ENCODE measurements around the gene NCMAP.
A peak's percentile ranks its signal among the peaks of the same experiment; 100 is the strongest.

The NCMAP gene

DNA sequence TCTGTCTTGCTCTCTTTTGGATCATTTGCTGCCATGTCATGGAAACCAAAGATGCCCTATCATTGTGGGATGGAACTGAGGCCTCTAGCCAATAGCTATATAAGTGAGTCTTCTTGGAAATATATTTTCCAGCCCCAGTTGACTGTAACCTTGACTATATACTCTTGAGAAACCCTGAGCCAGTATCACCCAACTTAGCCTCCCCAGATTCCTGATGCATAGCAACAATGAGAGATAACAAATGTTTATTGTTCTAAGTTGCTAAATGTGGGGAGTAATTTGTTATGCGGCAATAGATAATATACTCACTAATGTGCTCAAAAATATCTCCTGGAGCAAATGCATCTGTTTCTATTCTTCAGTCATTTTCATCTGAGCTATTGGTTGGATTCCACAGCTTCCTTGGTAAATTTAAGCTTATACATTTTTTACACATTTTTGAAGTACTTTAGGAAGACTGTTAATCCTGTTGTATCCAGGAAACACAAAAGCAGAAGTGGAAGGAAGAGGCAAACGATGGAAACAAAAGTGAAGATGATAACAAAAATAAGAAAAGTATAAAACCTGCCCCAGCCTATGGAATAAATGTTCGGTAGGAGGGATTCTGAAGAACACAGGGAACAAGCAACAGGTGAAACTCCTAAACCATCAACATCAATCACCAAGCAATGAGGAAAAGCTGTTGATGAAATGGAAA is 80.9 kb downstream of the NCMAP start:
- no peak for DNase-seq

DNA sequence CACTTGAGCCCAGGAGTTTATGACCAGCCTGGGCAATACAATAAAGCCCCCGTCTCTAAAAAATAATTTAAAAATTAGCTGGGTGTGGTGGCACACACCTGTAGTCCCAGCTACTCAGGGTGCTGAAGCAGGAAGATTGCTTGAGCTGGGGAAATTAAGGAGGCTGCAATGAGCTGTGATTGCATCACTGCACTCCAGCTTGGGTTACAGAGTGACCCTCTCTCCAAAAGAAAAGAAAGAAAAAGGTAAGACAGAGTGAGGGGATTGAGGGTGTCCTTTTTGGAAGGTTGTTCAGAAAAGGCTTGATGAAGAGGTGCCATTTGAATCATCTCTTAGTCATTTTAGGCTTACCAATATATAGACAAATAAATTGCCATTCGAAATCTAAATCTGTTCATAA is 83.2 kb downstream of the NCMAP start:
- no peak for DNase-seq

DNA sequence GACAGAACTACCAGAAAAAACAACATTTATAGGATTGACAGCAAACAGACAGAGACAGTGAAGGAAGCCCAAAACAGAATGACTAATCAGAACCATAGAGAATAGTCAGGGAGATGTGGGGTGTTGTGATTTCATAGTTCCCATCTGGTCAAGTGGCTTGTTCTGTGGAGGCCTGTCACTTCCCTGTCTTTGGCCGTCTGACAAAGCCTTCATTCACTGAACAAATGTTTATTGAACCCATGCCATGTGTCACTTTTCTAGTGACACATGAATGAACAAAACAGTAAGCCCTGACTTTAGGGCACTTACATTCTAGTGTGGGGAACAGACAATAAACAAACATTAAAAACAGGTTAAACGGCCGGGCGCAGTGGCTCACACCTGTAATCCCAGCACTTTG is 84.0 kb downstream of the NCMAP start:
- no peak for DNase-seq

DNA sequence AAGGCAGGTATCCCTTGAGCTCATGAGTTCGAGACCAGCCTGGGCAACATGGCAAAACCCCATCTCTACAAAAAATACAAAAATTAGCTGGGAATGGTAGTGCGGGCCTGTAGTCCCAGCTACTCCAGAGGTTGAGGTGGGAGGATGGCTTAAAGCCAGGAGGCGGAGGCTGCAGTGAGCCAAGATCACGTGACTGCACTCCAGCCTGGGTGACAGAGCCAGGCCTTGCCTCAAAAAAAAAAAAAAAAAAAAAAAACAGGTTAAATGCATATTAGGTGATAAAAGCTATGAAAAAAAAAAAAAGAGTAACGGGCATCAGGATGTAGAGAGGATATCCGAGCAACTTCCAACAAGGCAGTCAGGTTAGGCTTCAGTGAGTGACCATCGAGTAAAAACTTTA is 84.4 kb downstream of the NCMAP start:
- DNase-seq, result no peak

DNA sequence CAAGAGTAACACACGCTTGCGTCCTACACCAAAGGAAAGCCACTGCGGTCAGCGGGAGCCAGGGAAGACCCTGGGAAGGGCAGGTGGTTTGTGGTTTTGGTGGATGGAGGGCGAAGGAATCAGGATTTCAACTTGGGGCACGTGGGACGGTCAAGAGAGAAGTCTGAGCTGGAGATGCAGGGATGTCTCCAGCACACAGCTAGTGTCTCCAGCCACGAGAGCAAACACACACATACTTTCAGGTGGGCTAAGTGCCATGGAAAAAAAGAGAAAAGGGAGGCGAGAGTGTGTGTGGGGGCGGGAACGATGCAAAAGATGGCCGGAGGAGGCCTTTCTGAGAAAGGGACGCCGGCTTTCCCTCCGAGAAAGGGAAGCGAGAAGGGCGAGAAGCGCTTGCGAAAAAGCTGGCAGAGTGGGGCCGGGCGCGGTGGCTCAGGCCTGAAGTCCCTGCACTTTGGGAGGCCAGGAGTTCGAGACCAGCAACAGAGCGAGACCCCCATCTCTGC is 85.8 kb downstream of the NCMAP start:
- DNase-seq, result peak in 3 of 6 experiments; percentile 13 to 57 (median 34)

DNA sequence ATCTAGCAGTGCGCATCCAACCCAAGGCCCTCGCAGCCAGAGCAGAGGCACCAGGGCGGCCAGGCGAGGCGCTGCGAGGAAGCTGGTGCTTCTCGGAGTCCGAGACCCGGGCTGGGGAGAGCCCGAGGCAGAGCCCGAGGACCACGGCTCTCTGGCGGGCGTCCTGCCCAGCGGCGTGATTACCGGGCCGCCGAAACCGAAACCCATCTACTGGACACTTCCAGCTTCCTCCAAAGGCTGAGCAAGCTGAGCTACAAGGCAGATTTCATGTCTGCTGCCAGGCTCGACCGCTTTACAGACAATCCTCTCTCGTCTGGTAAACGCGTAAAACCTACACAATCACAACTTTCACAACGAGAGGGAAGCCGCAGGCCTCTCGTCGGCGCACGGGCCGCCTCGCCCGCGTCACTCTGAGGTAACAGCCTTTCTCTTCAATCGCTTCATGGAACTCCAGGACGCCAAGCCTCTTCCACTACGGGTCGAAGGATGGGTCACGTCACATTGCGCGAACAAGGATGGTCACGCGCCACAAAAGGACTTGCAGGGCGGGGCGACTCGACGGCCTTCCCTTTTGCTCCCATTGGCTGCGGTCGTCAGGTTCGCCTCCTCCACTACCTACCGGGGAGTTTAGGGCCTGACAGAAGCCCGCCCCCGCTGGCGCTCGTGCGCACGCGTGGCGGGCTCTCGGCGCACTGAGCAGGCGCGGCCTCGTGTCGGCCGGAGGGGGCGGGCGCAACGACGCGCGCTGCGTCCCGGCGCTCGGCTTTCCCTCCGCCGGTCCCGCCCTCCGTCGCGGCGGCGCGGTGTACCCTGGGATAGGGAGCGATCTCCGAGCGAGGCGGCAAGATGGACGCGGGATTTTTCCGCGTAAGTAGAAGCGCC is 86.8 kb downstream of the NCMAP start, which contains the start of gene SRRM1:
Gene SRRM1 (plus strand): TSS at position 822 of the 882 bp plus-strand sequence. CDS start 25 bp downstream, at position 847.
- peak; percentile 95 to 100 (median 99) for DNase-seq

DNA sequence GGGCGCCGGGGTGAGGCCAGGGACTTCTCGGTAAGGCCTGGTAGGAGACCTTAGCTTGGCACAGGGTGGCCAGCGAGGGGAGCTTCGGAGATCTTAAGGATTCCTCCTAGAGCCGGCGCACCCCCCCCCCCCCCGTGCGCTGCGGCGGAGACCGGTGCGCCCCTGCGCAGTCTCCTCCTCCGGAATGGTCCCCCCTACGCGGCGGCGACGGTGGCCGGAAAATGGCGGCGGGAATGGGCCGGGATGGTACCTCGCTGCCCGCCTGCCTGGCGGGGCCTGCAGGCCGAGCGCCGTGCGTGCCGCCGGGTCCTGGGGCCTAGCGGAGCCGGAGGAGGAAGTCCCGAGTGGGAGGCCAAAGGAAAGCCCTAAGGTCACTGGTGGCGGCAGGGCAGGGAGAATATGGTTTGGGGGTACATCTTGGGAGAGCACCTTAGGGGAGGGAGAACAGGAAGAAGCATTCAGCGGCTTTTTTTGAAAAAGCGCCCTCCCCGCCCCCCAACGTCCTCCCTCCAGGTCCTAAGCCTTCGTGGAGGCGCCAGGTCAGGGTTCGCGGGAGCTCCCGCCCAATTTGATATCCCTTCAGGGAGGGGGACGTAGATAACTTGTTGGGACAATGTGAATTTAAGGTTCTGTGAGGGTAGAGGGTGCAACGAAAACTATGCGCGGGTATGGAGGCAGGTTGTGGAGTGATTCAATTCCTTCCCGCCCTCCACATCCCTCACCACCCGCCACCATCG is 87.6 kb downstream of the NCMAP start:
- peak in 3 of 6 experiments; percentile 43 to 65 (median 47) for DNase-seq

DNA sequence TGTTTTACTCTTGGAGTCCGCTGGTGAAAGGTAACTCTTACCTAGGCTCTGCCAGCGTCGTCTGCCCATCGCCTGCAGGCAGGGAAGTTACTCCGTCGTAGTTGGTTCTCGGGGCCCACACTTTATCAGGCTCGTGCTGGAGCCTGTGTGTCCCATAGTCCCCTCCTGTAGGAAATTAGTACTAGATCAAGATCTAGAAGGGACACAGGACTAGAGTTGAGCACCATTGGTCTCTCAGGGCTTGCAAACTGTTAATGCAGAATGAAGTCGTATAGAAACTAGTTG is 88.2 kb downstream of the NCMAP start:
- DNase-seq, result no peak

DNA sequence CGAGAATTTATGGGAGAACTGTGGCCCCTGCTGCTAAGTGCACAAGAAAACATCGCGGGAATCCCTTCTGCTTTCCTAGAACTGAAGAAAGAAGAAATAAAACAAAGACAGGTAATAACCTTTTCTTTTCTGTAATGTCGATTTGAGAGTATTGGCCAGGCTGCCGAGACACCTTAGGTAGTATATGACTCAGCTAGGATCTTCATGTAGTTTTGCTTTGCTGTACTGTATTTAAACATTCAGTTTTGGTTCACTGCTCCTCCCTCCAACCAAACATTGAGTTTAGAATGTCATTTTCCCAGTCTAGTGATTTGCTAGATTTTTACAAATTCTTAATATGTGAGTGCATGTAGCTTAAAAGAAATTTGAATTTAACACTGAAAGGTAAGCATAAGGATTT is 93.0 kb downstream of the NCMAP start:
- no peak for DNase-seq

DNA sequence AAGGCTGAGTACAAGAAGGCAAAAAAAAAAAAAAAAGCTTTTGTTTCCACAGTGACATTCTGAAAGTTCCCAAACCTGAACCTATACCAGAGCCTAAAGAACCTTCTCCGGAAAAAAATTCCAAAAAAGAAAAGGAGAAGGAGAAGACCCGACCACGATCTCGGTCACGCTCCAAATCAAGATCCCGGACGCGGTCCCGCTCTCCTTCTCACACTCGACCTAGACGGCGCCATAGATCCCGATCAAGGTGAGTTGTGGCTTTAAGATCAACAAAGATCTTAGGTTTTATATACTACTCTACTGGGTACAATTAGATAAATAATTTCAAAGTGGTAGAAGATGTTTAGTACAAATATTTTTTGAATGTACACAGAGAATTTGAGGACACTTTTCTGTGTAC is 96.5 kb downstream of the NCMAP start:
- no peak for DNase-seq

DNA sequence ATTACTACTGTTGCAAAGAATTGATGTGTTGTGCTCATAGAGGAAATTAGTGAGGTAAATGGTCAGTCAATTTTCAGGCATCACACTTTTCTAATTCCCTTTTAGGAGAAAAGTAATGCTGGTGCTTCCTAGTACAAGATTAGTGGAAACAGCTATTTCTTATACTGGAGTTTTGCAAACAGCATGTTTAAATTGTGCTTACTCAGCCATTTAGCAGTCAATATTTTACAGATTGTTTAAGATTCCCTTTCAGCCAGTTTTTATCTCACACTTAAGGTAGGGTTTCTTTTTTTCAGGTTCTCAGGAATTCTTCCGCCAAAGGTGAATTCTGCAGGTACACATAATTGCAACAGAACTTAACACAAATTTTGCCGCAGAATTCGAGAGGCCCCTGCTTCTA is 98.1 kb downstream of the NCMAP start:
- DNase-seq, result no peak

DNA sequence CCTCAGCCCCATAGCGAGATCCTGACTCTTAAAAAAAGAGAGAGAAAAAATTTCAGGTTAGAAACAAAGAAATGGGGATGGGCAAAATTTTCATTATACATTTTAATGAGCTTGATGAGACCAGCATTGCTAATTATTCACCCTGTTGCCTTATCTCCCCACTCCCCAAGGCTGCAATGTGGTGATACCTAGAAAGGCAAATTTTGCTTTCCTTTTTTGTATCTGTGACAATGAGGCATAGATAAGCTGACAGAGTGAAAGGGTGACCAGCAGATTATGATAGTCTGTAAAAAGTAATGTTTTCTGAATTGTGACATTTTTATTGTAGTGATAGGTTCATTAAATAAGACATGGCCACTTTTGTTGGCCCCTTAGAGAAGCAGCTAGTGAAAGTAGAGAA is 100.2 kb downstream of the NCMAP start:
- no peak for DNase-seq

DNA sequence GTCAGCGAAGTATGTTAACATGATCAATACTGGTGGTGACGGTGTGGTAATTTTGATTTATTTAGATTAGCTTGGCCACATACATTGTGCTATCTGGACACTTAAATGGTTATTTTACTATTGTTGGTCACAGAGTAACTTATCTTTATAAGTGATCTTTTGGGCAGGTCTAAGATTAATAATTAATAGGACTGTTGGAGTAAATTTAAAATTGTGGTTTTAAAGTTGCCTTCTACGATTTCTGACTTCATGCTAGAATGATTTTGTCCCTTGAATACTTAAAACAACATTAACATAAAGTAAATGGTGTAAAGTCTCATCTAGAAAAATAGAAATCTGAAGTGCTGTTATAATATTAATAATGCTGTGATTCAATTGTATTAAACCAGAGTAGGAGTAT is 101.9 kb downstream of the NCMAP start:
- no peak for DNase-seq

Measured in stimulated activated naive CD4-positive, alpha-beta T cell (primary cell).